HepG2 (cell line): Measurements from ENCODE around the gene ERLEC1.

ENCODE experiments used
- ATF6 ChIP-seq: sonication (generic); formaldehyde crosslinking; conservative IDR thresholded peaks from 2 replicates; pipeline ENCODE4 v1.4.0; 2020; ENCODE audit warnings: missing genetic modification reagents
- CBX5 ChIP-seq: sonication (generic); formaldehyde crosslinking; IDR thresholded peaks from 2 replicates; pipeline ENCODE4 v1.4.0; 2020; ENCODE audit warnings: missing genetic modification reagents, borderline replicate concordance
- CTCF ChIP-seq: sonication (generic); formaldehyde crosslinking; IDR thresholded peaks from 2 replicates; pipeline ENCODE4 v1.5.0; 2020; ENCODE audit warnings: mild to moderate bottlenecking, missing genetic modification reagents, moderate library complexity
- ELF3 ChIP-seq: IDR thresholded peaks from 2 replicates; pipeline ENCODE4 v1.6.1; 2016; ENCODE audit warnings: missing genetic modification reagents, missing compliant biosample characterization
- JUND ChIP-seq: sonication (generic); formaldehyde crosslinking; IDR thresholded peaks from 2 replicates; pipeline ENCODE4 v1.8.0; 2022; ENCODE audit warnings: mild to moderate bottlenecking, missing genetic modification reagents
- MED1 ChIP-seq: sonication (generic); formaldehyde crosslinking; IDR thresholded peaks from 2 replicates; pipeline ENCODE4 v1.4.0; 2020; ENCODE audit warnings: missing genetic modification reagents
- PBX3 ChIP-seq: sonication (generic); formaldehyde crosslinking; IDR thresholded peaks from 2 replicates; pipeline ENCODE4 v1.8.1; 2023; ENCODE audit warnings: missing genetic modification reagents, inconsistent platforms, borderline replicate concordance
- POLR2A ChIP-seq, 2 experiments: IDR thresholded peaks; 2 replicates each; pipeline ENCODE4 v1.6.1; 2011; ENCODE audit warnings: low read depth in 2 of 2, low read length in 2 of 2, mild to moderate bottlenecking in 1 of 2, moderate library complexity in 1 of 2; ENCODE audit not compliant: insufficient read depth in 1 of 2
- RAD21 ChIP-seq: fragments of 450-650 bp; formaldehyde crosslinking; IDR thresholded peaks from 2 replicates; pipeline ENCODE4 v1.5.0; 2020; ENCODE audit warnings: mild to moderate bottlenecking
- ZBTB21 ChIP-seq: sonication (generic); formaldehyde crosslinking; IDR thresholded peaks from 2 replicates; pipeline ENCODE4 v1.4.0; 2020; ENCODE audit warnings: missing genetic modification reagents
- ZNF34 ChIP-seq: sonication (generic); formaldehyde crosslinking; IDR thresholded peaks from 2 replicates; pipeline ENCODE4 v1.4.0; 2020; ENCODE audit warnings: mild to moderate bottlenecking, missing genetic modification reagents, borderline replicate concordance
- ZNF644 ChIP-seq: IDR thresholded peaks from 2 replicates; pipeline ENCODE4 v1.6.1; 2016; ENCODE audit warnings: low read depth
- ZNF709 ChIP-seq: sonication (generic); formaldehyde crosslinking; IDR thresholded peaks from 2 replicates; pipeline ENCODE4 v1.5.0; 2020; ENCODE audit warnings: mild to moderate bottlenecking, missing genetic modification reagents
- ZNF839 ChIP-seq: sonication (generic); formaldehyde crosslinking; IDR thresholded peaks from 2 replicates; pipeline ENCODE4 v1.4.0; 2020; ENCODE audit warnings: missing genetic modification reagents, mild to moderate bottlenecking, borderline replicate concordance

DNA sequence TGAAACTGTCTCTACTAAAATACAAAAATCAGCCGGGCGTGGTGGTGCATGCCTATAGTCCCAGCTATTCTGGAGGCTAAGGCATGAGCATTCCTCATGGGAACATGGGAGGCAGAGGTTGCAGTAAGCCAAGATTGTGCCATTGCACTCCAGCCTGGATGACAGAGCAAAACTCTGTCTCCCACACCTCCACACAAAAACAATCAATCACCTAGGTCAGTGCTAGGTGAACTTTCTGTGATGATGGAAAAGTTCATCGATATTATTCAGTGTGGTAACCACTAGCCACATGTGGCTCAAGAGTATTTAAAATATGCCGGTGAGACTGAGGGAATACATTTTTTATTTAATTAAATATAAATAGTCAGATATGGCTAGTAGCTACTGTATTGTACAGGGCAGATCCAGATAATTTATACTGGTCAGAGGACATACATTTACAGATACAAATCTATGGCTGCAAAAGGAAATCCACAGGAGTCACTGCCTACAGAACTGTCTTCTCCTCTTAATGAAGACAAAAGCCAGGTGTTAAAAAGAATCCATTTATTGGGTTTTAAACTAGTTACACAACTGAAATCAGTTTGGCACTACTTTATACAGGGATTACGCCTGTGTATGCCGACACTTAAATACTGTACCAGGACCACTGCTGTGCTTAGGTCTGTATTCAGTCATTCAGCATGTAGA is 76.8 kb downstream of the ERLEC1 start:
- TF ChIP-seq ZNF644 (CRISPR knock-in tag), result no peak
- no peak for TF ChIP-seq ELF3 (CRISPR knock-in tag)
- no peak for TF ChIP-seq ZNF34 (CRISPR knock-in tag)
- no peak for TF ChIP-seq CBX5 (CRISPR knock-in tag)
- no peak for TF ChIP-seq RAD21 (CRISPR knock-in tag)
- no peak for TF ChIP-seq PBX3 (CRISPR knock-in tag)
- no peak for TF ChIP-seq ZBTB21 (CRISPR knock-in tag)
- no peak for TF ChIP-seq POLR2A (IDR thresholded peaks at IDR 0.05; ENCODE audit: insufficient read depth in 1 of 2, low read depth in 2 of 2, low read length in 2 of 2)
- TF ChIP-seq ZNF839 (CRISPR knock-in tag), result no peak
- TF ChIP-seq JUND, result no peak
- TF ChIP-seq ATF6 (CRISPR knock-in tag), result no peak
- TF ChIP-seq CTCF (CRISPR knock-in tag), result no peak
- no peak for TF ChIP-seq MED1 (CRISPR knock-in tag)
- no peak for TF ChIP-seq ZNF709 (CRISPR knock-in tag)
